Measurements from ENCODE around the gene CD7. TPM values are rescaled to one million over a fixed set of nuclear protein-coding genes. Genes with fewer than 3 reads are reported as not detected.

Gene CD7
- polyA plus RNA-seq, 1 donor from 2014 or later: not detected

DNA sequence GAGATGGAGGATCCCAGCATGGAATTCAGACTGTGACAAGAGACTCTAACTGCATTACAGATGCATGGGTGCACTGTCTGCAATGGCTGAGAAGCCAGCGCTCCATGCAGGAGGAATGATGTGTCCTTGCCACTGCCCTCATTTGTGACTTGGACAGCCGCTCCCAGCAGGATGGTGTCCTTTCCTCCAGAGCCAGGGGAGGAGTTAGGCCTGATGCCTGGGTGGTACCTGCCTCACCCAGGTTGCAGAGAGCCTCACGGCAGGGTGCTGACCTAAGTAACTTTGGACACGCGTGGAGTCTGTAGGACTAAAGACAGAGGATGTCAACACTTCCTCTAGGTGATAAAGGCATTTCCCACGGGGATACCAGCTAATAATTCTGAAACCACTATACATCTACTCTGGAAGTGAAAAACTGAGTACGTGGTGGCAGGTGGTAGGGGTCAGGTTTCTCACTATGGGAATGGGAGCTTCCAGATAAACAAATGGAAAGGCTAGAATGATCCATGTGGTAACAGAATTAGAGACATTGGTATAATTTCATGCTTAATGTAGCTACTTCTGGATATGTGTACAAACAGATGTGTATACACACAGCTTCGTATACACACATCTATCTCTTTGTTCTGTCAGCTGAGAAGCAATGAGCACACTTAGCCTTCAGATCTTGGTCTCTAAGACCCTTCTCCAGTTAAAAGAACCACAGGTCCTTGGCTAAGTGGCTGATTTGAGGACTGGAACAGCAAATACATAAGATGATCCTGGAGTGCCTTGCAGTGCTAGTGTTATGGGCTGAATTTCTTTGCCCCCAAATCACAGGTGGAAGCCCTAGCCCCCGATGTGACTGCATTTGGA is 30.2 kb downstream of the CD7 start:
- Histone ChIP-seq H3K4me3 (ENCODE audit: low read length) (no peak overlapping the region), H3K9me3 (ENCODE audit: low read length) (no peaks in the 10 kb centered on the region), H3K27ac (ENCODE audit: low read length) (no peak overlapping the region)

GRCh38 chr17:82285141-82285540 is 32.3 kb downstream of the CD7 start:
- Histone ChIP-seq H4K20me1 (ENCODE audit: insufficient read depth) (no peaks in the 10 kb centered on the region), H3K36me3 (ENCODE audit: insufficient read depth, low read length) (no peaks in the 10 kb centered on the region), H3K27ac (ENCODE audit: low read length) (no peak overlapping the region), H3K79me2 (replicated peaks; ENCODE audit: insufficient read depth, low read length) (no peaks in the 10 kb centered on the region), H3F3A (ENCODE audit: insufficient read depth, low read length, poor library complexity, severe bottlenecking) (no peaks in the 10 kb centered on the region), H3K27me3 (ENCODE audit: insufficient read depth, low read depth, low read length) (no peaks in the 10 kb centered on the region), H3K4me2 (ENCODE audit: low read length) (no peak overlapping the region), H3K4me3 (ENCODE audit: low read length) (no peak overlapping the region), H3K9me3 (ENCODE audit: low read length) (no peaks in the 10 kb centered on the region), H3K9me2 (ENCODE audit: insufficient read depth, low read length) (no peaks in the 10 kb centered on the region), H2AFZ (ENCODE audit: low read depth, low read length) (no peak overlapping the region), H3K9ac (ENCODE audit: low read length) (no peak overlapping the region)
- no peak for TF ChIP-seq REST (IDR thresholded peaks at IDR 0.05; ENCODE audit: borderline replicate concordance)
- TF ChIP-seq SMC3 (conservative IDR thresholded peaks at IDR 0.05; ENCODE audit: poor library complexity): no peak
- TF ChIP-seq RAD21 (conservative IDR thresholded peaks at IDR 0.05): no peak
- TF ChIP-seq, protein P1, sequence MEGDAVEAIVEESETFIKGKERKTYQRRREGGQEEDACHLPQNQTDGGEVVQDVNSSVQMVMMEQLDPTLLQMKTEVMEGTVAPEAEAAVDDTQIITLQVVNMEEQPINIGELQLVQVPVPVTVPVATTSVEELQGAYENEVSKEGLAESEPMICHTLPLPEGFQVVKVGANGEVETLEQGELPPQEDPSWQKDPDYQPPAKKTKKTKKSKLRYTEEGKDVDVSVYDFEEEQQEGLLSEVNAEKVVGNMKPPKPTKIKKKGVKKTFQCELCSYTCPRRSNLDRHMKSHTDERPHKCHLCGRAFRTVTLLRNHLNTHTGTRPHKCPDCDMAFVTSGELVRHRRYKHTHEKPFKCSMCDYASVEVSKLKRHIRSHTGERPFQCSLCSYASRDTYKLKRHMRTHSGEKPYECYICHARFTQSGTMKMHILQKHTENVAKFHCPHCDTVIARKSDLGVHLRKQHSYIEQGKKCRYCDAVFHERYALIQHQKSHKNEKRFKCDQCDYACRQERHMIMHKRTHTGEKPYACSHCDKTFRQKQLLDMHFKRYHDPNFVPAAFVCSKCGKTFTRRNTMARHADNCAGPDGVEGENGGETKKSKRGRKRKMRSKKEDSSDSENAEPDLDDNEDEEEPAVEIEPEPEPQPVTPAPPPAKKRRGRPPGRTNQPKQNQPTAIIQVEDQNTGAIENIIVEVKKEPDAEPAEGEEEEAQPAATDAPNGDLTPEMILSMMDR (IDR thresholded peaks at IDR 0.05; ENCODE audit: poor library complexity, severe bottlenecking): no peak

More for the DNA sequence above, 30.2 kb downstream of the CD7 start:
- Histone ChIP-seq H3K9me2 (ENCODE audit: insufficient read depth, low read length) (no peaks in the 10 kb centered on the region), H3K27me3 (ENCODE audit: insufficient read depth, low read depth, low read length) (no peaks in the 10 kb centered on the region), H3K36me3 (ENCODE audit: insufficient read depth, low read length) (no peaks in the 10 kb centered on the region), H3K79me2 (replicated peaks; ENCODE audit: insufficient read depth, low read length) (no peaks in the 10 kb centered on the region), H4K20me1 (ENCODE audit: insufficient read depth) (no peaks in the 10 kb centered on the region), H2AFZ (ENCODE audit: low read depth, low read length) (no peak overlapping the region), H3K4me2 (ENCODE audit: low read length) (no peak overlapping the region), H3K9ac (ENCODE audit: low read length) (no peak overlapping the region), H3F3A (ENCODE audit: insufficient read depth, low read length, poor library complexity, severe bottlenecking) (peaks cover under 1% of the 10 kb centered on the region)
- TF ChIP-seq, protein P1 (IDR thresholded peaks at IDR 0.05; ENCODE audit: poor library complexity, severe bottlenecking): no peak
- no peak for TF ChIP-seq POLR2AphosphoS5 (IDR thresholded peaks at IDR 0.05)
- no peak for TF ChIP-seq MXI1 (conservative IDR thresholded peaks at IDR 0.05; ENCODE audit: poor library complexity, severe bottlenecking)
- TF ChIP-seq TAF1 (IDR thresholded peaks at IDR 0.05; ENCODE audit: low read depth): no peak
- no peak for TF ChIP-seq EP300 (conservative IDR thresholded peaks at IDR 0.05; ENCODE audit: poor library complexity, severe bottlenecking)
- no peak for TF ChIP-seq RAD21 (conservative IDR thresholded peaks at IDR 0.05)
- TF ChIP-seq EZH2 (IDR thresholded peaks at IDR 0.05; ENCODE audit: borderline replicate concordance, insufficient read depth, low read length, poor library complexity, severe bottlenecking): no peak
- no peak for TF ChIP-seq SMC3 (conservative IDR thresholded peaks at IDR 0.05; ENCODE audit: poor library complexity)
- TF ChIP-seq REST (IDR thresholded peaks at IDR 0.05; ENCODE audit: borderline replicate concordance): no peak
